ENCODE results near the gene TMEM151A.

Gene TMEM151A

GRCh38 chr11:66324664-66325063, 33.0 kb downstream of the TMEM151A start:
- DNase-seq = no peak

GRCh38 chr11:66325263-66325671, 33.6 kb downstream of the TMEM151A start:
- DNase-seq = no peak

- no peak for DNase-seq
Observed at GRCh38 chr11:66326261-66327111, 34.8 kb downstream of the TMEM151A start.

DNA sequence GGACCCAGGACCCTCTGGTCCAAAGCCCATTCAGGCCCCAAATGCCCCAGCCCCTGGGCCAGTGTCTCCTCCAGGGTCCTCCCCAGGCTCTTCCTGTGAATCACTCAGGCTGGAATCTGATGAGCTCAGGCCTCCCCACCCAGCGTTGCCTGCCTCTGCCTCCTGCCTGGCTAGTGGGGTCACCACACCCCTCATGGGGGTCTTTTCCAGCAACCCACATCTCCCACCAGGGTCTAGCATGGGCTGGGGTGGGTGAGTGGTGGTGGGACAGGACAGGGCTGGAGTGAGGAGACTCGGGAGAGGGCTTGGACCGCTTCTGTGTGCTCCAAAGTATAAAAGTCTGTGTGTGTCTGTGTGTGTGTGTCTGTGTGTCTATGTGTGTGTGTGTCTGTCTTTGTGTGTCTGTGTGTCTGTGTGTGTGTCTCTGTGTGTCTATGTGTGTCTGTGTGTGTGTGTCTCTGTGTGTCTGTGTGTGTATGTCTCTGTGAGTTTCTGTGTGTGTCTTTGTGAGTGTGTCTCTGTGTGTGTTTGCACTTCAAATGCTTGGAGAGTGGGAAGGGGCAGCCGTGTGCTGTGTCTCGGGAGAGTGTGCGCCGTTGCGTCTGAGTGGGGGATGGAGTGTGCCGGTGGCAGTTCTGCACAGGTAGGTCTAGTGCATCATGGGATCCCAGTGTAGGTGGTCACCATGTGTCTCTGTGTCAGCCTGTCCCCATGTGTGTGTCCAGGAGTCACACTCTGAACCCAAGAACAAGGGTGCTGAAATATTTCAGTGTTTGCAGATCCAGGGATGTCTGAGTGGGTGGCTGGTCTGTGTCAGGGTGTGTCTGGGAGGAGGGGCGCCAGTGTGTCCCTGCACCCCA, 35.7 kb downstream of the TMEM151A start:
- no peak for DNase-seq

GRCh38 chr11:66328031-66328301, 36.3 kb downstream of the TMEM151A start:
- no peak for DNase-seq

DNA sequence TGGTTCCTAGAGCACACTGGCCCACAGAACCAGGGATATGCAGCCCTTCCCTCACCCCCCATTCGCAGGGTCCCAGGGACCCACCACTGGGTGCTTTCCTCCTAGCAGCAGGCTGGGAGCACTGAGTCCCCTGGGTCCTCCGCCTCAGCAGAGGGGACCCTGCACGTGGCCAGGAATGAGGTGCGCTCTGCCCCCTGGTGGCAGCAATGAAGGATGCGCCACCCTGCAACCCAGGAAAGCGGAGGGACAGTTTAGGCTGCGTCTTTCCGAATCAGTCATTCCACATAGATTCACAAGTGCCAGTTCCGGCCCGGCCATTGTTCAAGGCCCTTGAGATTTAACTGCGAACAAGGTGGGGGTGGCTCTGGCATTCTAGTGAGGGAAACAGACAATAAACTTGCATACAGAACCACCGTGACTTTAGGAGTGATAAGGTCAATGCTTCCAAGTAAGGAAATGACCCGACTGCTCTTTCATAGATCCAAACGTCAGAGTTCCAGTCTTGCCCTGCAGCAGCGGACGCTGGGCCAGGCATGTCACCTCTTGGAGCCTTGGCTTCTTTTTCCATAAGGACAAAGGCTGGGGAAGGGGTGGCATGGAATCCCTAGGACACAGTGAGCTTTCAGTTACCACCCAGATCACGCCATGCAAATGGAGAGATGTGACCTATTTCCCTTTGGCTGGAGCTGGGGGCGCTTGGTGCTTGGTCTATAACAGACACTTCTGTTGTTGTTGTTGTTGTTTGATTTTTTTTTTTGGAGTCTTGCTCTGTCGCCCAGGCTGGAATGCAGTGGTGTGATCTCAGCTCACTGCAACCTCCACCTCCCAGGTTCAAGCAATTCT, 36.8 kb downstream of the TMEM151A start:
- DNase-seq = peak; percentile 72

DNA sequence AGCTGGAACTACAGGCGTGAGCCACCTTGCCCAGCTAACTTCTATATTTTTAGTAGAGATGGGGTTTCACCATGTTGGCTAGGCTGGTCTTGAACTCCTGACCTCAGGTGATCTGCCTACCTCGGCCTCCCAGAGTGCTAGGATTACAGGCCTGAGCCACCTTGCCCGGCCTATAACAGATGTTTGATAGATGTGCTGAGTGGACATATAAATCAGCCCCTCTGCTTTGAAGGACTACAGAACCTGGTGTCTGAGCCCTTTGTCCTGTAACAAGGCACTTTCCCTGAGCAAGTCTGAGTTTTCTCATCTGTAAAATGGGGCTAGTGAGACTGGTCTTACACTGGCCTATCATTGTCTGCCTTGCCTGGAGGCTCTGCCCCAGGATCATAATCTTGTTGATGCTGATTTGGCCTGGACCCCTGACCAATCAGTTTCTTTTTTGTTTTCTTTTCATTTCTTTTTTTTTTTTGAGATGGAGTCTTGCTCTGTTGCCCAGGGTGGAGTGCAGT, 37.5 kb downstream of the TMEM151A start:
- DNase-seq = no peak

DNA sequence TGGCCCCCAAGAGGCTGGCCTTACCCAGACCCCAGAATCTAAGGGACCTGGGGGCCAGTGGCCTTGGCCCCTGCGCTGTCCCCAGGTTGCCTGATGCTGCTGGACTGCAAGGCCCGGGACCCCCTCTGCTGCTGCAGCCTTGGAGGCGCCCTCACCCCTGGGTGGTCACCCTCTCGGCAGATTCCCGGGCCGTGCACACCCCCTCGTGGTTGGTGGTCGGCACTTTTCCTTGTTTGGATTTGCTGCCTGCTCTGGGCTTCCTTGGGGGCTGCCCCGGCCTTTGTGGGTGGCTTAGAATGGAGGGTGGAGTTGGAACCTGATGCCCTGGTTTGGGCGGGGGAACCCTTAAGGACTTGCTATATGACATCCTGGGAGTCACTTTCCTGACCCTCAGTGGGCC, 39.2 kb downstream of the TMEM151A start:
- no peak for DNase-seq

- DNase-seq = no peak
Observed at GRCh38 chr11:66331542-66332370, 40.1 kb downstream of the TMEM151A start.

GRCh38 chr11:66332371-66333219, 40.9 kb downstream of the TMEM151A start:
- no peak for DNase-seq

DNA sequence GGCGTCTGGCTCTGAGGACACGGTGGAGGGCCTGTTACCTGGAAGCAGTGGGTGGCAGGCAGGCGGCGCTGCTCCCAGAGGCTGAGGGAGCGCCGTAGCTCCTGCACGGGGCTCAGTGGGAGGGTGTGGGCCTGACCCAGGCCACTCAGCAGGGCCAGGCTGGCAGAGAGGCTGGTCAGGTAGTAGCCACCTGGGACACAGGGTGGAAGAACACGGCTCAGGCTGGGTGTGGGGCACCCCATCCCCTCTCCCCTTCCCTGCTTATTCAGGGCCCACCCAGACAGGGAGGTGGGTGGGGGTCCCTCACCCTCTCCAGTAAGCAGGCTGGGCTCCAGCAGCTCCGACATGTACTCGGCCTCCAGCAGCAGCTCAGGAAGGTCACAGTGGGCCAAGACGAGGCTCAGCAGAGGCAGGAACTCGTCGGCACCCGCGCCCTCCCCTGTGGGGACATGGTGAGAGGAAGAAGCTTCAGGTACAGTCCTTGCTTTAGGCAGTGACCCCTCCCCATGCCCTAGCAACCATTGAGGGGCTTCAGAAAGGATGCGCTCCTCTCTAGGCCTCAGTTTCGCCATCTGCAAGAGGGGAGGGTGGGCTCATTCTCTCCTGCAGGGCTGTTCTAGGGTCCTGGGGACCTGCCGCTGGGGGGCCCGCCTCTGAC, 41.7 kb downstream of the TMEM151A start:
- DNase-seq = no peak

DNA sequence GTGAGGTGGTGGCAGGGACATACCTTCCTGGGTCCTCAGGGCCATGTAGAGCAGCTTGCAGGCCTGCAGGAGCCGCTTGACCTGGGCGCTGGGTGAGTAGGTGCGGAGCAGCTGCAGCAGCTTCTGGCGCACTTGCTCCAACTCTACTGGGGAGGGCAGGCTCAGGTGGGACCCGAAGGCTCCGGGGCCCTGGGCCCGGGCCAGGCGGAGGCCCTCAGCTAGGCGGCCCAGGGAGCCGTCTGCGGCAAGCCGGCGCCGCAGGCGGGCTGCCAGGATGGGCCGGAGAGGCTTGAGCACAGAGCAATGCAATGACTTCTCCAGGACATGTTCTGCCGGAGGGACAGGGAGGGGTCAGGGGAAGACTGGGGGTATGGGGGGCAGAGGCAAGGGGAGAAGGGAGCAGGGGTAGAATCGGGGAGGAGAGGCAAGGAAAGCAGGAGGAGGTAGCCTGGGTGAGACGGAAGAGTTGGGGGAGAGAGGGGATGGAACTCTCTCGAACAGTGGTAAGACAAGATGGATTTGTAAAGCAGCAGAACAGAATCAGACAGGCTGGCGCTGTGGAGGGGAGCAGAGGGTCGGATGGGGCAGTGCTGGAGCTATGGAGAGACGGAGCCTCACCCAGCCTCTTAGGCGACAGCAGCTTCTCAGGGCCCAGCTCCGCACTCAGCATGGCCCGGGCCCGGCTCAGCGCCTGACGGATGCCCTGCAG, 42.4 kb downstream of the TMEM151A start:
- DNase-seq = no peak

GRCh38 chr11:66334605-66335442, 43.1 kb downstream of the TMEM151A start:
- no peak for DNase-seq

DNA sequence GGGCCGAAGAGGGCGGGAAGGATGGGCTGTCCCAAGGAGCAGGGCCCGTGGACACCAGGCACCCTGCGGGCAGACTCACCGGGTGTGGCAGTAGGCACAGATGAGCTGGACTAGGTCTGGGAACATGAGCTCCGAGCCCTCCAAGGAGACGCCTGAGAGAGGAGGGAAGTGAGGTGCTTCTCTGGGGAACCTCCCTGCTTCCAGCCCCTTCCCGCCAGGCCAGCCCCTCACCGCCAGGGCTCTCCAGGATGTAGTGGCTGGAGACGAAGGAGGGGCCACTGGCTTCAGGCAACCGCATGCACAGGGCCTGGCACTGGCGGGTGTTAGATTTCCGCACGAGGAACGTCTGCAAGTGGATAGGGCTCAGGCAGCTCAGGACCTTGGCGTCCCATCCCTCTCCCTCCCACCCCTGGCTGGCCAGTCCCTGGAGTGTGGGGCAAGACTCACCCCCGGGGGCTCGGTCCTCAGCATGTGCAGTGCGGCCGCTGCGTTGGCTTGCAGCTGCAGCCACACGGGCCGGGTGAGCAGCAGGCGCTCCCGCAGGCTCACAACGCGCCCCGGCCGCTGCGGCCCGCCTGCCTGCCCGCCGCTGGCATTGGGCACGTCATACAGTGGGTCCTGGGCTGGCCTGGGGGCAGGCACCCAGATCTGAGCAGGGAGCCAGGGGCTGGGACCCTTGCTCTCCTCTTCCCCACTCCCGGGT, 44.0 kb downstream of the TMEM151A start:
- DNase-seq = no peak

DNA sequence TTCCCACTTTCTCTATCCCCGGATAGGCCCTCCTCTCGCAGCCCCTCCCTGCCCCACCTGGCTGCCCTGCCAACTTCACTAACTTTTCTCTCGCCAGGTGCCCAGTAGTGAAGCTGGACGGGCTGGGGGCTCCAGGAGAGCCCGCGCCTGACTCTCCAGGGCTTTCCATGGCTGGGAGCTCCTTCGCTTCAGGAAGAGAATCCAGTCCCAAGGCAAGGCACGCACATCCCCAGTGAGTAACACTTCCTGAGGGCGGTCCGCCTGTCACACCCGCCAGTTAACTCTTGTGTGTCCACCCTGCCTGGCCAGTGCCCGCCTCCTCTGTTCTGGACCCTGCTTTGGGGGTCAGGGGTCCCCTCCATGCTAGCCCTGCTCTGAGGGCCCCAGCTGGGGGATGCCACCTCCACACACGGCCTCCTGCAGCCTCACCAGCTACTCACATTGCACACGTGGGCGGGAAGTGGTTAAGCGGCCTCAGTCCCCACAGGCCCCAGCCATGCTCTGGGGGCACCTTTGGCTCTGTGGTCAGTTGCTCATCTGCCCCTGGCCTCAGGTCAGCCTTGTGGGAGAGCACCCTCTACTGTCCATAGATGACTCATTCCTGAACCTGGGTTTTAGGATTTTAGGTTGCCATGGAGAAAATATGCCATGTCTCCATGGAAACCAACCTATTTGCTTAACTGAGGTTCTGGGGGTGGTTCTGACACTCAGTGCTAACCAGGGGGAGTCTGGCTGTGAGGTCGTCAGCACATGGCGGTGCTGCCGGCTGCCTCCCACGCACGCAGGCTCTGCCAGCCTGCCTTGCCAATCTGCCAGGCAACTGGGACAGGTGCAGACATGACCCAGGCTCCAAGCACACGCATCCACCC, 44.8 kb downstream of the TMEM151A start, which contains the start of gene RIN1:
Gene RIN1 (minus strand): TSS at position 201 of the 869 bp plus-strand sequence. CDS start 32 bp downstream, at position 169.
- peak; percentile 75 for DNase-seq

- no peak for DNase-seq
Observed at GRCh38 chr11:66337103-66337899, 45.6 kb downstream of the TMEM151A start.
